Ovary (tissue), 3 donors: ENCODE measurements around the gene FGD5.
"Not testable (repeated sequence)": the region's sequence is repeated elsewhere in the genome, so short reads cannot be mapped to it uniquely, and the experiment has no call there.

Experiments
- CTCF ChIP-seq, 3 donors: fragments of 450-650 bp in 2 of 3; fragments of 200-600 bp in 1 of 3; IDR thresholded peaks; one replicate each; pipeline versions ENCODE4 v1.5.1 to v1.8.0; 2016 to 2022; ENCODE audit warnings: antibody characterized with exemption in 3 of 3, mild to moderate bottlenecking in 1 of 3
- EP300 ChIP-seq: sonication (generic); formaldehyde crosslinking; IDR thresholded peaks from one replicate; pipeline ENCODE4 v1.6.1; 2017; ENCODE audit warnings: antibody characterized with exemption
- POLR2A ChIP-seq: fragments of 450-650 bp; IDR thresholded peaks from one replicate; pipeline ENCODE4 v1.6.1; 2017; ENCODE audit warnings: antibody characterized with exemption, mild to moderate bottlenecking, moderate library complexity
- donor health status: DM: no; HTN: no; CAD: no.

GRCh38 chr3:14809611-14810010 is 9.2 kb upstream of the FGD5 start:
- not testable (repeated sequence) for TF ChIP-seq CTCF (IDR thresholded peaks at IDR 0.05); POLR2A; EP300
